Measurements from ENCODE around the gene FBXW9. TPM values are rescaled to one million over a fixed set of nuclear protein-coding genes. Genes with fewer than 3 reads are reported as not detected.
"Not testable (repeated sequence)": the region's sequence is repeated elsewhere in the genome, so short reads cannot be mapped to it uniquely, and the experiment has no call there.

Gene FBXW9
- total RNA-seq = 3.8 and 5.2 TPM in 2 replicates

DNA sequence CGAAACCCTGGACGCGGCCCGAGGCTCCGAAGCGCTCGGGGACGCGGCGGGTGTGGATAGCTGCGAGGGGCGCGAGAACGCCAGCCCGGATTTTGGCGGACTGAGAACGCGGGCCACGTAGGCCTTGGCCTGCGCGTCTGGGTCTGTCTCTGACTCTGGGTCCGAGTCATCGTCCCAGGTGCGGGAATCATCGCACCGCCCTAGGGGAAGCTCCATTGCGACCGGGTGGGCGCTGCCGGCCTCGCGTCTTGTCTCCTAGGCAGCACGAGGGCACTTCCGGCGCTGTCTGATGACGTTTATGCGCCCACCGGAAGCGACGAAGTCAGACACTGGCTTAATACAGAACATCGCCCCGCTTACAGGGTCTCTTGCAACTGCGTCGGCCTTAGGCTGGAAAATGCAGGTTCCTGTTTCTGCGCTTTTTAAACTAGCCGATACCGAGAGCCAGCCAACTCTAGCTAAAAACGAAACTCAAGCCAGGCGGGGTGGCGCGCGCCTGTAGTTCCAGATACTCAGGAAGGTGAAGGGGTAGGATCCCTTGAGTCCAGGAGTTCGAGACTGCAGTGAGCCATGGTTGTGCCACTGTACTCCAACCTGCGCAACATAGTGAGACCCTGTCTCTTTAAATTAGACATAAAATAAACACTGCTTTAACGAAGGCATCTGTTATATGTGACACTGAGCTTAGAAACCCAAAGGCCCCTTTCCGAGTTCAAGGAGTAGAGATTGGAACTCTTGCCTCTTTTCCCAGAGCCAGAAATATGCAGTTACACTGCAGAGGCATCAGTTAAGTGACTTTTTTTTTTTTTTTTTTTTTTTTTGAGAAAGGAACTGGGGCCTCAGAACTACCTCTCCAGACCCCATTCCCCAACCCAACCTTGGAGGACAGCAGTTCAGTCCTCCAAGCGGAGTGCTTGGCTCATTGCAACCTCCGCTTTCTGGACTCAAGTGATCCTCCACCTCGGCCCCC lies at the start of gene FBXW9:
FBXW9 (minus strand) TSS at position 266 of the 970 bp plus-strand sequence; CDS start at position 216, 50 bp downstream.
- DNase-seq (ENCODE audit: low read depth in 2 of 2) = peak; percentile 96 to 98

DNA sequence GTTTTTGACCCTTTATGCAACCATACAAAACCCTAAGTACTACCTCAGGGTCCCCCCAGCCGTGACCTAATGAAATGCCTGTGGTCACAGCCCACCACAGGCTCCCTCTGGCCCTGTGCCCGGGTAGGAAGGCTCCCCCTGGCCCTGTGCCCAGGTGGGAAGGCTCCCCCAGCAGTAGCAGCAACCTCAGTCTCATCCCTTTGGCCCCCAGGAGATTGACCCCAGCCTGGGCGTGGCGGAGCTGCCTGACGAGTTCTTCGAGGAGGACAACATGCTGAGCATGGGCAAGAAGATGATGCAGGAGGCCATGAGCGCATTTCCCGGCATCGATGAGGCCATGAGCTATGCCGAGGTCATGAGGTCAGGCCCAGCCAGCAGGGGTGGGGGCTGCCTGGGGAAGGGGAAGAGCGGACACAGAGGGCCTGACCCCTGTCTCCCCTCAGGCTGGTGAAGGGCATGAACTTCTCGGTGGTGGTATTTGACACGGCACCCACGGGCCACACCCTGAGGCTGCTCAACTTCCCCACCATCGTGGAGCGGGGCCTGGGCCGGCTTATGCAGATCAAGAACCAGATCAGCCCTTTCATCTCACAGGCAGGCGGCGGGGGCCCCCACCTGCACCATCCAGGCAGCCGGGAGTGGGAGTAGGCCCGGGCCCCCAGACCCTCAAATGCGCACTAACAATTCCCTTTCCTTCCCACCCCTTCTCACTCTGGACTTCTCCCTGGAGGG lies 48.9 kb upstream of the FBXW9 start:
- no peak for DNase-seq (ENCODE audit: low read depth in 2 of 2)

DNA sequence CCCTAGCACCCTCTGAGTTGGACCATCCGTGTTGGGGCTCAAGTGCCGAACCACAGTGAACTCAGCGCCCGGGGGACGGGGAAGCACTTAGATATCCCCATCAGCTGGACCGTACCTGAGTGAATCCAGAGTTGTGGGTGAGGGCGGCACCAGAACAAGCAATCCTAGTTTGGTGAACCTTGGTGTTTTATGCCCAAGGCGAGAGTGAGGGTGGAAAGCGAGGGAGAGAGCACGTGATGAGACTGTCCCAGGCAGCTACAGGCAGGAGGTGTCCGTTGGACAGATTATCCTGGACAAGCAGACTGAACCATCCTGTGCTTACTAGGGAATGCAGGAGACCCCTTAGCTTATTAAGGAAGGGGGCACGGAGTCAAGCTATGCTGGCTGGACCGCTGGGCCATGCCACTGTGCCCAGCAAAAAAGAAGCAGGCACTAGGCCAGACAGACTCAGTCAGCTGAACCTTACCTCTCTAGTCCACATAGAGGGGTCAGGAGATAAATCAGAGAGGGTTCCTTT lies 41.5 kb upstream of the FBXW9 start:
- DNase-seq (ENCODE audit: low read depth in 2 of 2) = no peak

DNA sequence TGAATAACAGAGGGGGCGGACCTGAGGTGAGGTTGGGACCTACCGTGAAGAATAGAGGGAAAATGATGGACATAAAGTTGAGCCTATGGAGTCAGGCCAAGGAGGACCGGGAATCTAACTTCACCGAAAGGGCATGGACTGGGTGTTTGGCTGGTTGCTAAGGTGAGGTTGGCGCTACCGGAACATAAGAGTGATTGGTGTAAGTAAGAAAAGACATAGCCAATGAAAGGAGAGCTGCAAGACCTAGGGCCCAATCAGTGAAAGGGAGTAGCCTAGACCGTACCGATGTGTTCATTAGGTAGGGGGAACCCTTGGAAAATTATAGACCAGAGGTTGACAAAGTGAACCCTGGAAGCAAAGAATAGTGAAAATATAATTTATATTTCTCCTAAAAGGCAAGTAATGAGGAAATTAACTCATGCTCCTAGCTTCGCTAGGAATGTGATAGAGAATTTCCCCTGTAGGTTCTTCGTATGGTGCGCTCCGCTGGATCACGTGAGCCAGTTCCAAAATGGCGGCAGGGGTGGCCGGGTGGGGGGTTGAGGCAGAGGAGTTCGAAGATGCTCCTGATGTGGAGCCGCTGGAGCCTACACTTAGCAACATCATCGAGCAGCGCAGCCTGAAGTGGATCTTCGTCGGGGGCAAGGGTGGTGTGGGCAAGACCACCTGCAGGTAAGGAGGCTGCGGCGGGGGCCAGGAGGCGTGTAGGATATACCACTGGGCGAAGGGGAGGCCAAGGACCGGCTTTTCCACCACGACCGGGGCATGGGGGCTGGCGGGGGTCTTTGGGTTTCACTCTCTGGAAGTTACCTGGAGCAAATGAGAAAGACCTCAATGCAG lies 40.8 kb upstream of the FBXW9 start, which contains the start of gene GET3:
GET3 (plus strand) TSS at position 503 of the 840 bp plus-strand sequence; CDS start at position 512, 9 bp downstream.
- peak; percentile 100 for DNase-seq (ENCODE audit: low read depth in 2 of 2)

DNA sequence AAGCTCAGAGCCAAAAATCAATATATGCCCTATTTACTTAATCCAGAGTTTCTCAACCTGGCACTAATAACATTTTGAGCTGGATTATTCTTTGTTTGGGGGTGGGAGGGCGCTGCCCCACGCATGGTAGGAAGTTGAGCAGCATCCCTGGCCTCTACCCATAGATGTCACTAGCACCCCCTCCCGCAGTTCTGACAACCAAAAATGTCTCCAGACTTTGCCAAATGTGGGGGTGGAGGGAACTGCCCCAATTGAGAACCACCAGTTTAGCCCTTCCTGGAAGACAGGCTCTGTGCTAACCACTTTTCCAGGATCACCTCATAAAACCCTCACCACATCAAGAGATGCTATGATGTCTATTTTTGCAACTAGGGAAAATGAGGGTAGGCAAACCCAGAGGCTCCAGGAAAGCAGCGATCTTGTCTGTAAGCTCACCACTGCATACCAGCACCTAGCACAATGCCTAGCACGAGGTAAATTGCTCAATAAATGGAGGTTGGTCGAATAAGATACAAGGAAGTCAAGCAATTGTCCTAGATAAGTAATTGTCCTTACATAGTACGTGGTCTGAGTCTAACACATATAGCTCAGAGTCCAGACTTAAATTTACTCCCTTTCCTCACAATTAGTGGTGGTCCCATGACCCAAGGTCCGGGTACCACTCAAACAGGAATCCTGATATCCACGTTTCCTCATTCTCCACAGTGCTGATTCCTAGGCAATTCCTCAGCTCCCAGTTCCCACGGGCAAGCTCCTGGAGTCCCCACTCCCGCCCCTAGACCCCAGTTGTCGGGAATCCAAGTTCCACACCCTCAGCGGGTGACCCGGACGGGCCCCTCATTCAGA lies 37.2 kb upstream of the FBXW9 start:
- peak; percentile 35 to 40 for DNase-seq (ENCODE audit: low read depth in 2 of 2)

DNA sequence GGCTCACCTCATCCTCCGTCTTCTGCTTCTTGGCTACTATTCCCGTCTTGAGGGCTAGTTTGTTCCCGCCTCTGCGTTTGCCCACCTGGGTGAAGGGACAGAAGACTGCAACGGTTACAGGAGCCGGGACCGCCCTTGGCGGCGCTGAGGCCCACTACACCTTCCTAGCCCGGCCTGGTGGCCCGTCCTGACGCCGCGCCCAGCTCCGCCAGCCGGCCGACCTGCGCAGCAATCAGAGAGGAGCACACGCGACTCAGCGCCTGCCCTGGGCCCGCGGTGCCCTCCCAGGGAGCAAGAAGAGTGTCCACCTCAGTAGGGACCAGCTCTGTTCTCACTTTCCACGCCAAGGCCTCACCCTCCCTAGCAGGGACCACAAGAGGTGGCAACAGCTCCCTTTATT lies 34.9 kb upstream of the FBXW9 start:
- DNase-seq (ENCODE audit: low read depth in 2 of 2) = no peak

DNA sequence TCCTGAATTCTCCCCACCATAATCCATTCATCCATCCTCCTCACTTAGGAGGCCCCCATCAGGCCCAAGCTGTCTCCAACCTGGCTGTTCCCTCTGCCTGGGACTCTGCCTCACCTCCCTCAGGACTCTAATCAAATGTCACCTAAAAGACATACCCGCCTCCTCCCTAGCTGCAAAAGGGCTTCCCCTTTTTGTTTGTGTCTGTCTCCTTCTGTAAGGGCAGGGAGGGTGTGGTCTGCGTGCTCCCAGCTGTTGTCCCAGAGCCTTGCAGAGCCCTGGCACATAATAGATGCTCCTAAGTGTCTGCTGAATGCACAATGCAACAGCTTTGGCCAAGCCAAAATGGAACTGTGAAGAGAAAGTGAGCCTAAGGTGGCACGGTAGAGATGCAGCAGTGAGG lies 33.6 kb upstream of the FBXW9 start:
- DNase-seq (ENCODE audit: low read depth in 2 of 2) = no peak

DNA sequence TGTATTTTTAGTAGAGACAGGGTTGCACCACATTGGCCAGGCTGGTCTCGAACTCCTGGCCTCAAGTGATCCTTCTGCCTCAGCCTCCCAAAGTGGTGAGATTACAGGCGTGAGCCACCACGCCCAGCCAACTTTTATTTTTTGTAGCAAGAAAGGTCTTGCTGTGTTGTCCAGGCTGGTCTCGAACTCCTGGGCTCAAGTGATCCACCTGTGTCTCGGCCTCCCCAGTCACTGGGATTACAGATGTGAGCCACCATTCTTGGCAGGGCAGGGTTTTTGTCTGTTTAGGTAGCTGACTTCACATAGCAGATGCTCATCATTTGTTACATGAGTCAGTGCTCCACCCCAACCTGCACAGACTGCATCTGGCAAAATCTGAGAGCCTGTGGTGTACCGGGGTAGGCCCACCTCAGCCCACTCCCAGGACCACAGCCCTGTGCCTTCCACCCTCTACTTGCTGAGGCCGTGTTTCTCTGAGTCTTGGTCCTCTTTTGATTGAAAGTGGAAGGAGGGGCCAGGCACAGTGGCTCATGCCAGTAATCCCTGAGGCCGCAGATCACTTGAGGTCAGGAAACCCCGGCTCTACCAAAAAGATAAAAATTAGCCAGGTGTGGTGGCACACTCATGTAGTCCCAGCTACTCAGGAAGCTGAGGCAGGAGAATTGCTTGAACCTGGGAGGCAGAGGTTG lies 31.5 kb upstream of the FBXW9 start:
- no peak for DNase-seq (ENCODE audit: low read depth in 2 of 2)

DNA sequence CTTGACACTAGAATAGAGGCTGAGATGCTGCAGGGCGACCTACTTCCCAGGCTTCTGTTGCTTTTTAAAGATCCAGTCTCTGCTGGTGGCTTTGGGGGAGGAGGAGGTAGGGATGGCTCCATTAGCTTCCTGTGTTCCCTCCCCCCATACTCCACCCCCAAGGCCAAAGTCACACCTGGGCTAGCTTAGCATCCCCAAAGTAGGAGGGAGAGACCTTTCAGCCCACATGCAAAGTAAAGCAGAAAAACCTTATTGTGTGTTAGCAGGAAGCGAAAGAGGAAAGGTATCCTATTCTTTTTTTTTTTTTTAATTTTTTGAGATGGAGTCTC lies 30.5 kb upstream of the FBXW9 start:
- no peak for DNase-seq (ENCODE audit: low read depth in 2 of 2)

DNA sequence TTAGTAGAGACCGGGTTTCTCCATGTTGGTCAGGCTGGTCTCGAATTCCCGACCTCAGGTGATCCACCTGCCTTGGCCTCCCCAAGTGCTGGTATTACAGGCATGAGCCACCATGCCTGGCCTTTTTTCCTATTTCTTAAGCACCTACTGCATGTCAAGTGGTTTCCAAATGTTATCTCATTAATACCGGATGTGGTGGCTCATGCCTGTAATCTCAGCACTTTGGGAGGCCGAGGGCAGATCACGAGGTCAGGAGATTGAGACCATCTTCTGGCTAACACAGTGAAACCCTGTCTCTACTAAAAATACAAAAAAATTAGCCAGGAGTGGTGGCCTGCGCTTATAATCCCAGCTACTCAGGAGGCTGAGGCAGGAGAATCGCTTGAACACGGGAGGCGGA lies 29.2 kb upstream of the FBXW9 start:
- DNase-seq (ENCODE audit: low read depth in 2 of 2) = not testable (repeated sequence)

DNA sequence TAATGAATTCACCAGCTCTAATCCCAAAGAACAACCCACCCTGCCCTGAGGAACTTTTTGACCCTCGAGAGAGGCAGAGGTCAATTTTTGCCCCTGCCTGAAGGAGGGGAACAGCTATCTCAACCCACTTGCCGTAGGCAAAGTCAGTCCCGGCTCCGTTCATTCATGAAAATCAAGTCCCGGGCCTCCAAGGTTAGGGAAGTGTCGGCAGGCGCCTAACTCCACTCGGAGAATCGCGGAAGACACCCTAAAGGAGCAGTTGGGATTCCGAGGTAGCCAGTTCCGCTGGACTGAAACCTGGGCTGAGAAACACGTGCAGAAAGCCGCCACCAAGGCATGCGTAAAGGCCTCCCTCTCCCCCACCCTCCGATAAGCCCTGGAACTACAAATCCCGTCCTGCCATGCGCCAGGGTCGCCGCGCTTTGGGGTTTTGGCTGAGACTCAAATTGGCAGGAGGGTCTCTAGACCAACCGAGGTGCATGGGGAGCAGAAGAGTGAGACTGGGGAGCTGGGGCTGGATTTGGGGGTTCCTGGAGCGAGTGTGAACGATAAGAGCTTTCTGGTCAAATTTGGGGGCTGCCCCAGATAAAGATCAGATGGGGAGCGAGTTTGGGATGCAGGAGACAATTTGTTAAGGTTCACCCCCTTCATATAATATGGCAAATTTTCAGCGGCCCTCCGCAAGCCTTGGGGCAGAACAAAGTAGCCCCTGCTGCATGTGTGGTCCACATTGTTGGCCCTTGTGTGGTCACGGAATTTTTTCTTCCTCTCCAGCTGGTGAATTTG lies 27.4 kb upstream of the FBXW9 start, which contains the start of gene TNPO2:
TNPO2 (minus strand) TSS at position 292 of the 786 bp plus-strand sequence. CDS start 2,955 bp downstream, outside the sequence.
- peak; percentile 68 to 72 for DNase-seq (ENCODE audit: low read depth in 2 of 2)

DNA sequence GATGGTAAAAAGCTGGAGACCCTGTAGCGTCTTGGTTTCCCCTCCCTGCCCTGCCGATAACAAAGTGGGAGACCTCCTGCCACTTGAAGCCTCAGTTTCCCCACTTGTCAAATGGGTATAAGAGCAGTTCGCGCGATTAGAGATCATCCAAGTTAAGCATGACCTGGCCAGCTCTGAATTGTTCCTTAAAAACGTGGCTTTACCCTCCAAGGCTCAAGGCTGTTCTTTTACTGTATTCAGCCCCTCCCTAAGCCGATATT lies 26.9 kb upstream of the FBXW9 start:
- peak in 1 of 2 donors; percentile 11 for DNase-seq (ENCODE audit: low read depth in 2 of 2)

DNA sequence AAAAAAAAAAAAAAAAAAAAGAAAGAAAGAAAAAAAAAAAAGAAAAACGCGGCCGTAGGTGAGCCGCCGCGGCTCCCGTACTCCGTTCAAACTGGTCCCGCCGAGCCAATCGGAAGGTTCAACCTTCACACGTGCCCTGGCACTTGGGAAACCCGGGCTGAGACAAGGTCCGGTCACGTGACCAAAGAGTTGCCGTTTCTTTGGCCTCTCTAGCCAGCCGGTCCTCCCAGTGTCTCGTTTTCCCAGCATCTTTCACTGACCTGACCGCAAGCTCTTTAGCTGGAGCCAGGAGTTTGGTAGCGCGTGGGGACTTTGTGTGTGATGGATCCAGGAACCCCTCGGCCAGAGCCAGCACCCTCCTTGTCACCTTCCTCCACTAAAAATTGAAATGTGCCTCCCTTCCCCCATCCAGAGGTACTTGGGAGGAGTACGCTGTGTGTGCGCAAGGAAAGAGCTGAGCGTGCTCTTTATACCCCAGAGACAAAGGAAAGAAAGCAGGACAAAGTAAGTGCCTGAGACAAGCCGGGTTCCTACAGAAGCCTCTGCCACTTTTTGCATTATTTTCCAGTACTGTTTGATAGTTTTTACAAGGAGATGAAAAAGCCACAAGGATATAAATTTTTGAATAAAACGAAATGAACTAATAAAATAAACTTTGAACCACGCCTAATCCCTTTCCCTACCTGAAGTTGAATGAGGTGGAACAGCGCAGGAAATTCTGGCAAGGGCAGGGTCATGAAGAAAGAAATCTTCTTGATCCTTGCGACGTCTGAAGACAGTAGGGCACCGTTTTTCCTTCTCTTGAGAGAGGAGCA lies 26.3 kb upstream of the FBXW9 start:
- peak; percentile 99 to 100 for DNase-seq (ENCODE audit: low read depth in 2 of 2)

DNA sequence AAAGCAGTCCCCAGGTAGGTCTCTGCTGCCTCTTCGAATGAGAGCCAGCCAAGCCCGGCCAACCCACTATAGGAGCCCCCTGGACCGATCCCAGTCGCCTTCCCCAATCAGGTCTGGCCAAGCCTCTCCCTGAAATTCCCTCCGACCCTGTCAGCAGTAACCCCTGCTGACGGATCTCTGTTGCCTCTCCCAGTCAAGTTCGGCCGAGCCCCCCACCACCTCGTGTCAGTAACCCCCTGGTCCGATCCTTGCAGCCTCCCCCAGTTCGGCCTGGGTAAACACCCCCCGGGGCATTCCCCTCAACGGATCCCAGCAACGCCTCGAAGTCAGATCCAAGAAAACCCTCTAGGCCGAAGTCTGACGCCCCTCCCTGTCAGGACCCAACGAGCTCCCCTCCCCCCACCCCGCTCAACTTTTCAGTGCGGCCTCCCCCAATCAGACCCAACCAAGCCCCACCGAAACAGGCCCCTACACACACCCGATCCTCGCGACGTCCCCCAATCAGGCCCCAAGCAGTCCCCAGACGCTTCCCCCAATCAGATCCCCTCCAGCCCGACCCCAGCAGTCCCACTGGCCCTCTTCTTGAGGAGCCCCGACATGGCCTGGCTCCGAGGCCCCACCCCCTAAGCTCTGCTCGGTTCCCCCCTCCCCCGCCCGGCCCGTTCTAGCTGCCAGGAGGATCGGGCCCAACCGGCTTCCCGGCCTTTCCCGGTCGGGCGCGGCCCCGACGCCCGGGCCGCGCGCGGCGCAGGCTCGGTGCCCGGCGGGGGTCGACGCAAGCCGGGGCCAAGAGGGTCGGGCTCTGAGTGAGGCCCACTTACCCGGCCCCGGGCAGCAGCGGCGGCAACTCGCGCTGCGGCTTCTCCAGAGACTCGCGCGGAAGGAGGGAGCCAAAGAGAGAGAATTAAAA lies 25.5 kb upstream of the FBXW9 start:
- peak; percentile 76 to 77 for DNase-seq (ENCODE audit: low read depth in 2 of 2)

DNA sequence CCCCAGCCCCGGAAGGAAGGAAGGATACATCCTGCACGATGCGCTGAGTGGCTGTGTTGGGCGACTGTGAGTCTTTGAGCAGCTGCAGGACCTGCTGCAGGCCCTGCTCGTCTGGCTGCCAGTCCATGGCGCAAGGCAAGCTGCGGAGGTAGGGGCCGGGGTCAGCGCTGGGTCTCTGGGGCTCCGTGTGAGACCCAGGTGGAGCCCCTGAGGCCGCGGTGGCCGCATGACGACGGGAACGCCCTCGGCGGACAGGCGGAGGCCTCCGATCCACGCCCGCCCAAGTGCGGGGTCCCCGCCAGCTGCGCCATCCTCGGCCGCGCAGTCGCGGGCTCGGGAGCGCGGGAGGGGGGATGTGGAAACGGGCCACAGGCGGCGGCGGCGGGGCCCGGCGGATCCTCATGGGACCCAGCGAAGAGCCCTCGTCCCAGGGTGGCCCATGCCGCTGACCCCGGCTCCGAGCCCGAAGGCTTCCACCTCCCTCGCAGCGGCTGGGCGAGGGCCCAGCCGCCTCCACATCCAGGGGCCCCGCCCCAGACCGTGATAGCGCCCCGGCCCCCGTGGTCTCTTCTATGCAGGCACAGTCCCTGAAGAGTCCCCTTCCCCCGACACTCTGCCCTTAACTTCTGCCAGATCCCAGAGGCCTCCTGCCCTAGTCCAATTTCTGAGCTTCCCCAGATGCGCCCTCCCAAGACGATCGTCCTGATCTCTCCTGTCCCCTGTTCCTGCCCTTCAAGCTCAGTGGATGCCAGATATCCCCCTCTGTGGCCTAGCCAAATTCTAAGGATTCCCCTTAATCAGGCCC lies 24.6 kb upstream of the FBXW9 start:
- DNase-seq (ENCODE audit: low read depth in 2 of 2) = peak; percentile 36 to 45

DNA sequence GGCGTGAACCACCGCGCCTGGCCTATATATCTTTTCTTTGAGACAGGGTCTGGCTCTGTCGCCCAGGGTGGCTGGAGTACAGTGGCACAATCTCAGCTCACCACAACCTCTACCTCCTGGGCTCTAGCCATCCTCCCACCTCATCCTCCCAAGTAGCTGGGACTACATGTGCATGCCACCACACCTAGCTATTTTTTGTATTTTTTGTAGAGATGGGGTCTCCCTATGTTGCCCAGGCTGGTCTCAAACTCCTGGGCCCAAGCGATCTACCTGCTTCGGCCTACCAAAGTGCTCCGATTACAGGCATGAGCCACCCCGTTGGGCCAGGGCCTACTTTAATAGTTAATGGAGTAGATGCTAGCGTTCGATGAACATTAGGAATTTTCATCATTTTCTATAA lies 23.9 kb upstream of the FBXW9 start:
- no peak for DNase-seq (ENCODE audit: low read depth in 2 of 2)
